Stimulated activated naive CD8-positive, alpha-beta T cell treated with anti-CD3 and anti-CD28 coated beads, Interleukin-15, Interleukin-2, amounts not matched to agents 100 U/mL and 50 U/mL, for 24 hours (primary cell): ENCODE data around the gene VIPAS39.

Experiments used
- ATAC-seq: fragments of 150-1000 bp; cut with Tn5 transposase; one replicate; pipeline ENCODE4 v1.10.0; 2021
- DNase-seq: peaks from one replicate; pipeline ENCODE4 v3.0.0; 2021

Gene VIPAS39

GRCh38 chr14:77457522-77458248 is at the start of gene VIPAS39, which contains the start of gene AHSA1:
VIPAS39 (minus strand) TSS chr14:77457601; CDS start chr14:77454102, 3,499 bp downstream.
AHSA1 (plus strand) TSS chr14:77458093; CDS start chr14:77458190, 97 bp downstream.
- DNase-seq (peak; percentile 90), ATAC-seq (peak; percentile 96)

- ATAC-seq (no peak), DNase-seq (no peak)
Measured at GRCh38 chr14:77505031-77505430, 47.6 kb upstream of the VIPAS39 start.

GRCh38 chr14:77503138-77503537 is 45.7 kb upstream of the VIPAS39 start:
- no peak for ATAC-seq

GRCh38 chr14:77502109-77502782 is 44.8 kb upstream of the VIPAS39 start:
- ATAC-seq: no peak

More at GRCh38 chr14:77503138-77503537, 45.7 kb upstream of the VIPAS39 start:
- DNase-seq: no peak

GRCh38 chr14:77498984-77499527 is 41.7 kb upstream of the VIPAS39 start:
- peak; percentile 24 for ATAC-seq
- DNase-seq: no peak

More at GRCh38 chr14:77502109-77502782, 44.8 kb upstream of the VIPAS39 start:
- DNase-seq: no peak

GRCh38 chr14:77498120-77498979 is 40.9 kb upstream of the VIPAS39 start, which contains the start of gene ISM2:
ISM2 (minus strand) TSS chr14:77498816; CDS start chr14:77498793, 23 bp downstream.
- peak; percentile 82 for ATAC-seq
- DNase-seq: peak; percentile 58

GRCh38 chr14:77495334-77495733 is 37.9 kb upstream of the VIPAS39 start:
- DNase-seq (no peak), ATAC-seq (no peak)

GRCh38 chr14:77491056-77491455 is 33.7 kb upstream of the VIPAS39 start:
- no peak for DNase-seq
- no peak for ATAC-seq

GRCh38 chr14:77490347-77490986 is 33.1 kb upstream of the VIPAS39 start:
- no peak for ATAC-seq
- DNase-seq: no peak

GRCh38 chr14:77489041-77489440 is 31.6 kb upstream of the VIPAS39 start:
- ATAC-seq: no peak
- DNase-seq: no peak

- ATAC-seq: no peak
Measured at GRCh38 chr14:77488558-77488957, 31.2 kb upstream of the VIPAS39 start.

GRCh38 chr14:77485901-77486678 is 28.7 kb upstream of the VIPAS39 start:
- ATAC-seq: no peak
- no peak for DNase-seq

More at GRCh38 chr14:77488558-77488957, 31.2 kb upstream of the VIPAS39 start:
- no peak for DNase-seq

- DNase-seq (no peak), ATAC-seq (no peak)
Measured at GRCh38 chr14:77485256-77485655, 27.9 kb upstream of the VIPAS39 start.

GRCh38 chr14:77482422-77482821 is 25.0 kb upstream of the VIPAS39 start:
- ATAC-seq (no peak), DNase-seq (no peak)

- no peak for DNase-seq
- peak; percentile 42 for ATAC-seq
Measured at GRCh38 chr14:77478796-77479195, 21.4 kb upstream of the VIPAS39 start.

GRCh38 chr14:77478029-77478428 is 20.6 kb upstream of the VIPAS39 start:
- ATAC-seq (no peak), DNase-seq (no peak)

GRCh38 chr14:77475432-77476115 is 18.2 kb upstream of the VIPAS39 start:
- ATAC-seq (no peak), DNase-seq (no peak)

GRCh38 chr14:77474479-77475177 is 17.2 kb upstream of the VIPAS39 start:
- no peak for DNase-seq
- no peak for ATAC-seq

- DNase-seq: no peak
- ATAC-seq: no peak
Measured at GRCh38 chr14:77473921-77474320, 16.5 kb upstream of the VIPAS39 start.
